Ishikawa (cell line): ENCODE measurements around the gene AK4.

ENCODE experiments used
- CEBPB ChIP-seq: IDR thresholded peaks from 2 replicates; pipeline ENCODE4 v1.6.1; 2012
- CREB1 ChIP-seq: IDR thresholded peaks from 2 replicates; pipeline ENCODE4 v1.6.1; 2012; ENCODE audit warnings: low read depth
- EGR1 ChIP-seq: IDR thresholded peaks from 2 replicates; pipeline ENCODE4 v1.6.1; 2012
- FOXM1 ChIP-seq: IDR thresholded peaks from 2 replicates; pipeline ENCODE4 v1.6.1; 2012; ENCODE audit warnings: low read depth, borderline replicate concordance
- MAX ChIP-seq: IDR thresholded peaks from 2 replicates; pipeline ENCODE4 v1.6.1; 2012
- RAD21 ChIP-seq: IDR thresholded peaks from 2 replicates; pipeline ENCODE4 v1.6.1; 2012; ENCODE audit warnings: low read depth
- REST ChIP-seq: IDR thresholded peaks from 2 replicates; pipeline ENCODE4 v1.6.1; 2012; ENCODE audit warnings: low read depth, mild to moderate bottlenecking
- TAF1 ChIP-seq: IDR thresholded peaks from 2 replicates; pipeline ENCODE4 v1.6.1; 2012; ENCODE audit warnings: low read depth, mild to moderate bottlenecking
- TEAD4 ChIP-seq: IDR thresholded peaks from 2 replicates; pipeline ENCODE4 v1.6.1; 2012

- TF ChIP-seq EGR1, result no peak
- TF ChIP-seq MAX, result no peak
- TF ChIP-seq RAD21, result no peak
- TF ChIP-seq FOXM1, result no peak
- no peak for TF ChIP-seq TEAD4
- no peak for TF ChIP-seq REST
- no peak for TF ChIP-seq TAF1
- no peak for TF ChIP-seq CREB1
- TF ChIP-seq CEBPB, result no peak
Observed at GRCh38 chr1:65189576-65190115, 41.6 kb downstream of the AK4 start.
